H1 (cell line): Measurements from ENCODE around the gene CMC1. TPM values are rescaled to one million over a fixed set of nuclear protein-coding genes. Genes with fewer than 3 reads are reported as not detected.

Experiments used
- CTCF ChIA-PET: fragments of 300-600 bp; sonication (Branson Sonifier 250); formaldehyde crosslinking; loops from one replicate; lab custom pipeline; 2021; ENCODE audit not compliant: partially characterized antibody; lab: Charles Lee
- POLR2A ChIA-PET: fragments of 300-600 bp; sonication (Branson Sonifier 250); formaldehyde crosslinking; loops from one replicate; lab custom pipeline; 2021; ENCODE audit warnings: inconsistent platforms; ENCODE audit not compliant: partially characterized antibody; lab: Charles Lee
- DNase-seq, 2 experiments: peaks; one replicate each; pipeline versions ENCODE4 v3.0.0 to v3.0.0-alpha.2; 2010 to 2022; ENCODE audit warnings: low spot score in 2 of 2, low read depth in 1 of 2, mixed read lengths in 1 of 2
- FAIRE-seq: peaks from 2 replicates; lab custom pipeline; 2011; peaks lifted over from hg19 to GRCh38; lab: Jason Lieb, UNC
- H2AFZ ChIP-seq: 2 replicates; pipeline ENCODE4 v1.8.1; 2012; ENCODE audit warnings: low read length, inconsistent platforms
- H2AK5ac ChIP-seq: 2 replicates; pipeline ENCODE4 v1.6.1; 2013; ENCODE audit warnings: low read depth, low read length
- H2BK120ac ChIP-seq: replicated peaks from 2 replicates; pipeline ENCODE3; 2013; ENCODE audit warnings: low read depth, low read length, inconsistent platforms
- H2BK12ac ChIP-seq: 2 replicates; pipeline ENCODE4 v1.6.1; 2013; ENCODE audit warnings: low read depth, low read length
- H2BK15ac ChIP-seq: 2 replicates; pipeline ENCODE4 v1.6.1; 2013; ENCODE audit warnings: low read length
- H2BK20ac ChIP-seq: 2 replicates; pipeline ENCODE4 v1.6.1; 2013; ENCODE audit warnings: low read length
- H2BK5ac ChIP-seq: 2 replicates; pipeline ENCODE4 v1.6.1; 2013; ENCODE audit warnings: low read depth, low read length
- H3K14ac ChIP-seq: 2 replicates; pipeline ENCODE4 v1.6.1; 2013; ENCODE audit warnings: inconsistent platforms; ENCODE audit not compliant: insufficient read length
- H3K18ac ChIP-seq: 2 replicates; pipeline ENCODE4 v1.6.1; 2013; ENCODE audit warnings: low read length; ENCODE audit errors: extremely low read depth
- H3K23ac ChIP-seq: 2 replicates; pipeline ENCODE4 v1.6.1; 2013; ENCODE audit warnings: inconsistent platforms; ENCODE audit not compliant: insufficient read length
- H3K23me2 ChIP-seq: 2 replicates; pipeline ENCODE4 v1.6.1; 2013; ENCODE audit warnings: low read depth, low read length
- H3K27ac ChIP-seq: 2 replicates; pipeline ENCODE4 v1.6.1; 2011; ENCODE audit warnings: low read depth, low read length, inconsistent platforms
- H3K27me3 ChIP-seq, 4 experiments: replicated peaks in 1 of 4; 1 replicate in 1 of 4; 2 replicates in 3 of 4; pipeline versions ENCODE4 v1.6.1 to v1.8.1; 2011 to 2013; ENCODE audit warnings: low read length in 3 of 4, mild to moderate bottlenecking in 3 of 4, inconsistent platforms in 2 of 4, mixed read lengths in 2 of 4, moderate library complexity in 1 of 4; ENCODE audit not compliant: control insufficient read depth in 3 of 4, insufficient read depth in 3 of 4; ENCODE audit errors: extremely low read depth in 1 of 4
- H3K36me3 ChIP-seq, 4 experiments: 2 replicates each; pipeline versions ENCODE4 v1.6.1 to v1.8.1; 2011 to 2013; ENCODE audit warnings: mild to moderate bottlenecking in 4 of 4, low read length in 3 of 4, moderate library complexity in 2 of 4, control low read depth in 1 of 4, inconsistent platforms in 1 of 4; ENCODE audit not compliant: insufficient read depth in 4 of 4, control insufficient read depth in 2 of 4
- H3K4ac ChIP-seq: replicated peaks from 2 replicates; pipeline ENCODE3; 2013; ENCODE audit warnings: low read length, low read depth, mixed read lengths, inconsistent platforms; ENCODE audit not compliant: insufficient read length
- H3K4me1 ChIP-seq, 4 experiments: replicated peaks in 1 of 4; 1 replicate in 1 of 4; 2 replicates in 3 of 4; pipeline versions ENCODE4 v1.6.1 to v1.8.1; 2011 to 2013; ENCODE audit warnings: low read length in 3 of 4, inconsistent platforms in 2 of 4, mixed read lengths in 1 of 4; ENCODE audit not compliant: insufficient read depth in 4 of 4, control insufficient read depth in 3 of 4
- H3K4me2 ChIP-seq, 2 experiments: 2 replicates each; pipeline versions ENCODE4 v1.6.1 to v1.8.1; 2011 to 2013; ENCODE audit warnings: low read depth in 2 of 2, low read length in 2 of 2, control low read depth in 1 of 2, inconsistent platforms in 1 of 2, mild to moderate bottlenecking in 1 of 2; ENCODE audit not compliant: insufficient read depth in 1 of 2
- H3K4me3 ChIP-seq, 4 experiments: fragments of 200-600, 300-600 bp in 1 of 4; sonication (generic), shearing (Covaris generic), sonication (Bioruptor Twin) in 1 of 4; 2 replicates each; pipeline versions ENCODE4 v1.5.1 to v1.8.1; 2011 to 2016; ENCODE audit warnings: low read length in 4 of 4, low read depth in 3 of 4, control low read depth in 2 of 4, inconsistent platforms in 2 of 4, mild to moderate bottlenecking in 2 of 4, mixed read lengths in 1 of 4, moderate library complexity in 1 of 4; ENCODE audit not compliant: insufficient read depth in 2 of 4; ENCODE audit errors: extremely low read depth in 1 of 4
- H3K56ac ChIP-seq: replicated peaks from 2 replicates; pipeline ENCODE3; 2013; ENCODE audit warnings: low read depth, mild to moderate bottlenecking, mixed read lengths, low read length, inconsistent platforms; ENCODE audit not compliant: insufficient read length
- H3K79me1 ChIP-seq: 2 replicates; pipeline ENCODE4 v1.6.1; 2013; ENCODE audit warnings: low read depth, low read length, control low read depth
- H3K79me2 ChIP-seq, 2 experiments: 2 replicates each; pipeline versions ENCODE4 v1.6.1 to v1.8.1; 2012 to 2013; ENCODE audit warnings: low read length in 2 of 2, mild to moderate bottlenecking in 2 of 2, inconsistent platforms in 1 of 2; ENCODE audit not compliant: insufficient read depth in 2 of 2, control insufficient read depth in 1 of 2
- H3K9ac ChIP-seq, 4 experiments: replicated peaks in 1 of 4; 1 replicate in 1 of 4; 2 replicates in 3 of 4; pipeline versions ENCODE4 v1.6.1 to v1.8.1; 2011 to 2013; ENCODE audit warnings: low read depth in 3 of 4, low read length in 3 of 4, control low read depth in 2 of 4, mild to moderate bottlenecking in 2 of 4, moderate library complexity in 2 of 4, inconsistent platforms in 1 of 4; ENCODE audit errors: extremely low read depth in 1 of 4
- H3K9me3 ChIP-seq, 2 experiments: 2 replicates each; pipeline versions ENCODE4 v1.6.1 to v1.8.1; 2012 to 2013; ENCODE audit warnings: mild to moderate bottlenecking in 2 of 2, moderate library complexity in 2 of 2, control low read depth in 1 of 2, inconsistent platforms in 1 of 2, low read depth in 1 of 2, low read length in 1 of 2, mixed read lengths in 1 of 2; ENCODE audit not compliant: insufficient read depth in 2 of 2
- H4K20me1 ChIP-seq, 2 experiments: replicated peaks in 1 of 2; 2 replicates each; pipeline versions ENCODE3 to v1.8.1; 2011 to 2013; ENCODE audit warnings: inconsistent platforms in 2 of 2, low read length in 2 of 2, mild to moderate bottlenecking in 1 of 2; ENCODE audit not compliant: insufficient read depth in 2 of 2, control insufficient read depth in 1 of 2
- H4K5ac ChIP-seq: 2 replicates; pipeline ENCODE4 v1.6.1; 2013; ENCODE audit warnings: low read length, low read depth, mixed read lengths, inconsistent platforms; ENCODE audit not compliant: insufficient read length
- H4K8ac ChIP-seq: 2 replicates; pipeline ENCODE4 v1.8.0; 2013; ENCODE audit warnings: mild to moderate bottlenecking, moderate library complexity, low read length, inconsistent platforms; ENCODE audit not compliant: insufficient read depth; ENCODE audit errors: extremely low read depth
- H4K91ac ChIP-seq: replicated peaks from 2 replicates; pipeline ENCODE3; 2013; ENCODE audit warnings: low read length, mixed read lengths, inconsistent platforms; ENCODE audit not compliant: insufficient read length
- BRCA1 ChIP-seq: IDR thresholded peaks from 2 replicates; pipeline ENCODE4 v1.6.1; 2012; ENCODE audit warnings: low read depth, low read length, improper control_type of control experiment
- CBX8 ChIP-seq: fragments of 300-800, 300-1000 bp; sonication (generic); IDR thresholded peaks from 2 replicates; pipeline ENCODE4 v1.7.1; 2016; ENCODE audit warnings: low read depth, low read length, borderline replicate concordance
- E2F6 ChIP-seq: IDR thresholded peaks from 2 replicates; pipeline ENCODE4 v1.6.1; 2012; ENCODE audit warnings: inconsistent platforms
- EGR1 ChIP-seq: IDR thresholded peaks from 2 replicates; pipeline ENCODE4 v1.6.1; 2011; ENCODE audit warnings: low read depth, low read length, borderline replicate concordance
- FOSL1 ChIP-seq: IDR thresholded peaks from 2 replicates; pipeline ENCODE4 v1.6.1; 2011; ENCODE audit warnings: mild to moderate bottlenecking, low read depth, low read length, moderate library complexity; ENCODE audit not compliant: insufficient read depth
- GABPA ChIP-seq: IDR thresholded peaks from 2 replicates; pipeline ENCODE4 v1.6.1; 2011; ENCODE audit warnings: mild to moderate bottlenecking, low read length, moderate library complexity, borderline replicate concordance; ENCODE audit not compliant: insufficient read depth
- JUN ChIP-seq: IDR thresholded peaks from 2 replicates; pipeline ENCODE4 v1.6.1; 2011; ENCODE audit warnings: low read depth, mild to moderate bottlenecking, improper control_type of control experiment, low read length
- NRF1 ChIP-seq: IDR thresholded peaks from 2 replicates; pipeline ENCODE4 v1.6.1; 2011; ENCODE audit warnings: mild to moderate bottlenecking, low read depth, low read length, improper control_type of control experiment
- RAD21 ChIP-seq, 2 experiments: IDR thresholded peaks in 1 of 2; conservative IDR thresholded peaks in 1 of 2; 2 replicates each; pipeline ENCODE4 v1.6.1; 2011; ENCODE audit warnings: low read depth in 2 of 2, low read length in 2 of 2, improper control_type of control experiment in 1 of 2, inconsistent platforms in 1 of 2, mild to moderate bottlenecking in 1 of 2, moderate library complexity in 1 of 2
- RFX5 ChIP-seq: IDR thresholded peaks from 2 replicates; pipeline ENCODE4 v1.6.1; 2011; ENCODE audit warnings: low read depth, low read length, improper control_type of control experiment, borderline replicate concordance
- RNF2 ChIP-seq: fragments of 200-900, 300-1000 bp; sonication (generic); IDR thresholded peaks from 2 replicates; pipeline ENCODE4 v1.7.1; 2016; ENCODE audit warnings: borderline replicate concordance, low read depth, mild to moderate bottlenecking, antibody characterized with exemption, low read length; ENCODE audit not compliant: poor library complexity, severe bottlenecking; ENCODE audit errors: missing control alignments
- TCF12 ChIP-seq: IDR thresholded peaks from 2 replicates; pipeline ENCODE4 v1.6.1; 2011; ENCODE audit warnings: low read depth, mild to moderate bottlenecking, low read length
- TEAD4 ChIP-seq: IDR thresholded peaks from 2 replicates; pipeline ENCODE4 v1.6.1; 2012; ENCODE audit warnings: low read depth, low read length, inconsistent platforms, mixed read lengths
- YY1 ChIP-seq: IDR thresholded peaks from 2 replicates; pipeline ENCODE4 v1.6.1; 2011; ENCODE audit warnings: low read depth, mild to moderate bottlenecking, low read length
- polyA plus RNA-seq, 7 experiments: library from polyadenylated mRNA; depleted of rRNA in 3 of 7; stranded (reverse) in 5 of 7; unstranded in 2 of 7; fragments of >200 nt in 5 of 7; fragments of 200-250 nt in 2 of 7; gene quantifications; 1 replicate in 5 of 7; 2 replicates in 1 of 7; 4 replicates in 1 of 7; pipeline versions ENCODE4 v1.2.1 to v1.2.3, GENCODE V29; 2011 to 2013; ENCODE audit warnings: missing spikeins in 2 of 7, mixed read lengths in 2 of 7
- total RNA-seq: library from RNA; stranded (reverse); fragmentation: NEBNext Ultra II Directional; extraction: Animal tissue kit (Norgen Biotek cat#: 25700); gene quantifications from 2 replicates; pipeline ENCODE4 v1.2.1, GENCODE V29; 2021

The CMC1 gene
- total and polyA plus RNA-seq, 2 of the 8 experiments (the other 6 are each of a cell fraction or from before 2014, with no cell fraction given), result 11.4 to 19.4 TPM

GRCh38 chr3:28337230-28337629, 95.8 kb downstream of the CMC1 start:
- H3K79me2 ChIP-seq, result peaks cover 0 to 4% of the 10 kb centered on the region in 2 experiments; a peak in 2 of 4 replicates
- no peak overlapping the region for H2BK12ac ChIP-seq
- no peak overlapping the region for H3K23ac ChIP-seq
- H3K36me3 ChIP-seq, result peaks cover 0 to 16% (median 2%) of the 10 kb centered on the region in 4 experiments; a peak in 3 of 8 replicates
- H3K27ac ChIP-seq, result no peak overlapping the region
- H3K4me1 ChIP-seq, result 0 out of 7 replicates have a peak, but pooled peaks cover 0 to under 1% (median 0%) of the 10 kb centered on the region in 4 experiments
- H4K5ac ChIP-seq, result no peak overlapping the region
- H4K91ac ChIP-seq, result no peak overlapping the region
- no peak overlapping the region for H3K4me3 ChIP-seq
- POLR2A ChIA-PET, result no interaction called here
- no peak overlapping the region for H2AFZ ChIP-seq
- no peaks in the 10 kb centered on the region for H3K23me2 ChIP-seq
- no peak overlapping the region for H3K56ac ChIP-seq
- CTCF ChIA-PET, result interaction anchor here (0.7 to 2.5 kb wide), 4 partner anchors 9 to 20 kb away, joined by 3 to 6 read pairs (median 4); no protein-coding TSS in a partner anchor
- no peak overlapping the region for H3K18ac ChIP-seq
- no peak for FAIRE-seq
- H2BK15ac ChIP-seq, result no peak overlapping the region
- H3K14ac ChIP-seq, result no peak overlapping the region
- H2AK5ac ChIP-seq, result no peak overlapping the region
- no peak overlapping the region for H4K8ac ChIP-seq
- H3K79me1 ChIP-seq, result no peaks in the 10 kb centered on the region
- H2BK5ac ChIP-seq, result no peak overlapping the region
- H3K4me2 ChIP-seq, result no peak overlapping the region
- no peak for DNase-seq
- H2BK120ac ChIP-seq, result no peak overlapping the region
- no peak overlapping the region for H3K9ac ChIP-seq
- no peaks in the 10 kb centered on the region for H3K27me3 ChIP-seq
- no peak overlapping the region for H3K4ac ChIP-seq
- no peak overlapping the region for H2BK20ac ChIP-seq
- H4K20me1 ChIP-seq, result no peaks in the 10 kb centered on the region
- no peaks in the 10 kb centered on the region for H3K9me3 ChIP-seq
- TF ChIP-seq CBX8 (no peak), EGR1 (no peak), FOSL1 (no peak), YY1 (no peak), TCF12 (no peak), RNF2 (no peak), NRF1 (no peak), BRCA1 (no peak), JUN (no peak), GABPA (no peak), TEAD4 (no peak), E2F6 (no peak), RFX5 (no peak), RAD21 (IDR thresholded peaks at IDR 0.05 in 1 of 2, conservative IDR thresholded peaks at IDR 0.05 in 1 of 2; ENCODE audit: low read depth in 2 of 2, low read length in 2 of 2) (no peak)
